Measurements from ENCODE around the gene FGGY. TPM values are rescaled to one million over a fixed set of nuclear protein-coding genes. Genes with fewer than 3 reads are reported as not detected.

The FGGY gene
- total RNA-seq, 4 donors from 2014 or later: 23.3 to 26.4 (median 25.3) TPM

- H3K27ac ChIP-seq (replicated peaks in 1 of 4): no peak overlapping the region
- no peaks in the 10 kb centered on the region for H3K4me1 ChIP-seq
- 92% methylated on average over 4 of the region's 4 CpGs for WGBS
- no peak for DNase-seq (ENCODE audit: extremely low spot score)
- no peak overlapping the region for H3K4me3 ChIP-seq
- H3K9me3 ChIP-seq: no peaks in the 10 kb centered on the region
- H3K27me3 ChIP-seq: no peaks in the 10 kb centered on the region
- intact Hi-C loops (cut with DNase I): no loop called here
- TF ChIP-seq CTCF (IDR thresholded peaks at IDR 0.05): no peak
- no peak for TF ChIP-seq EP300 (IDR thresholded peaks at IDR 0.05)
- no peak for TF ChIP-seq POLR2A (IDR thresholded peaks at IDR 0.05; ENCODE audit: low read depth)
- no peak for TF ChIP-seq POLR2AphosphoS5 (IDR thresholded peaks at IDR 0.05)
- H3K36me3 ChIP-seq: no peaks in the 10 kb centered on the region
Measured at GRCh38 chr1:59477867-59478266, 181.0 kb downstream of the FGGY start.

- Histone ChIP-seq H3K4me3 (no peak overlapping the region), H3K36me3 (no peaks in the 10 kb centered on the region), H3K27ac (replicated peaks in 1 of 4) (no peak overlapping the region), H3K9me3 (no peaks in the 10 kb centered on the region), H3K4me1 (peaks cover under 1 to 4% (median 3%) of the 10 kb centered on the region in 4 donors), H3K27me3 (no peaks in the 10 kb centered on the region)
- TF ChIP-seq EP300 (IDR thresholded peaks at IDR 0.05): no peak
- no peak for TF ChIP-seq POLR2A (IDR thresholded peaks at IDR 0.05; ENCODE audit: low read depth)
- no peak for TF ChIP-seq CTCF (IDR thresholded peaks at IDR 0.05)
- TF ChIP-seq POLR2AphosphoS5 (IDR thresholded peaks at IDR 0.05): no peak
- 91% methylated on average over 2 of the region's 2 CpGs for WGBS
- intact Hi-C loops (cut with DNase I): no loop called here
- DNase-seq (ENCODE audit: extremely low spot score): no peak
Measured at GRCh38 chr1:59478822-59479221, 181.9 kb downstream of the FGGY start.

GRCh38 chr1:59480188-59480888, 183.4 kb downstream of the FGGY start:
- Histone ChIP-seq H3K4me3 (no peak overlapping the region), H3K36me3 (no peaks in the 10 kb centered on the region), H3K27me3 (no peaks in the 10 kb centered on the region), H3K9me3 (no peaks in the 10 kb centered on the region), H3K27ac (replicated peaks in 1 of 4) (no peak overlapping the region), H3K4me1 (peaks cover 6 to 12% (median 8%) of the 10 kb centered on the region in 4 donors)
- no peak for DNase-seq (ENCODE audit: extremely low spot score)
- WGBS: 95% methylated on average over 7 of the region's 7 CpGs
- TF ChIP-seq POLR2AphosphoS5 (IDR thresholded peaks at IDR 0.05) (no peak), CTCF (IDR thresholded peaks at IDR 0.05) (no peak), POLR2A (IDR thresholded peaks at IDR 0.05; ENCODE audit: low read depth) (no peak), EP300 (IDR thresholded peaks at IDR 0.05) (no peak)
- intact Hi-C loops (cut with DNase I): no loop called here

- 78% methylated on average over 3 of the region's 3 CpGs for WGBS
- TF ChIP-seq EP300 (IDR thresholded peaks at IDR 0.05) (no peak), POLR2AphosphoS5 (IDR thresholded peaks at IDR 0.05) (no peak), POLR2A (IDR thresholded peaks at IDR 0.05; ENCODE audit: low read depth) (no peak), CTCF (IDR thresholded peaks at IDR 0.05) (no peak)
- Histone ChIP-seq H3K9me3 (no peaks in the 10 kb centered on the region), H3K36me3 (no peaks in the 10 kb centered on the region), H3K4me3 (no peak overlapping the region), H3K27ac (replicated peaks in 1 of 4) (no peak overlapping the region), H3K27me3 (no peaks in the 10 kb centered on the region), H3K4me1 (peaks cover 6 to 13% (median 10%) of the 10 kb centered on the region in 4 donors)
- intact Hi-C loops (cut with DNase I): no loop called here
- DNase-seq (ENCODE audit: extremely low spot score): no peak
Measured at GRCh38 chr1:59481881-59482505, 185.1 kb downstream of the FGGY start.

All from esophagus muscularis mucosa (tissue), 4 donors.